Activated CD8-positive, alpha-beta memory T cell treated with anti-CD3 and anti-CD28 coated beads, Interleukin-2, amount 50 U/mL, for 1 hour (primary cell): ENCODE data around the gene APOL4.
A peak's percentile ranks its signal among the peaks of the same experiment; 100 is the strongest.
"Not testable (repeated sequence)": the region's sequence is repeated elsewhere in the genome, so short reads cannot be mapped to it uniquely, and the experiment has no call there.

ENCODE experiments used
- DNase-seq: peaks from one replicate; pipeline ENCODE4 v3.0.0-alpha.2; 2020; ENCODE audit errors: extremely low read depth

APOL4 gene

DNA sequence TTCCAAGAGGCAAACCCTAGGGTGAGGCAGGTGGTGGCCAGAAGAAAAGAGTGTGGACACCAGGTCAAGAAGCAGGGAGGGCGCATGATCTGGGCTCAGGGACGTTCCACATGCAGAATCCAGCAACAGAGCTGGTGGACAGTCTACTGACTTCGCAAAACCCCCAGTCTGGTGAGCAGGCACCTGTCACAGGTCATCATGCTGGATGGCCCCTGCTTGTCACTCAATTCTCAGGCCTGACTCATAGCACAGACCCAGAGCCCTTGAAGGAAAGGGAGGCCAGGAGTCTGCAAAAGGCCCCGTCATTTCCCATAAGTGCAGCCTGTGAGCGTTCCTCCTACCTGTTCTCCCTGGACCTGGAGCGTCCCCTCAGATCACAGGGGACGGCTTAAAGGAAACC lies 18.2 kb downstream of the APOL4 start:
- DNase-seq = no peak

DNA sequence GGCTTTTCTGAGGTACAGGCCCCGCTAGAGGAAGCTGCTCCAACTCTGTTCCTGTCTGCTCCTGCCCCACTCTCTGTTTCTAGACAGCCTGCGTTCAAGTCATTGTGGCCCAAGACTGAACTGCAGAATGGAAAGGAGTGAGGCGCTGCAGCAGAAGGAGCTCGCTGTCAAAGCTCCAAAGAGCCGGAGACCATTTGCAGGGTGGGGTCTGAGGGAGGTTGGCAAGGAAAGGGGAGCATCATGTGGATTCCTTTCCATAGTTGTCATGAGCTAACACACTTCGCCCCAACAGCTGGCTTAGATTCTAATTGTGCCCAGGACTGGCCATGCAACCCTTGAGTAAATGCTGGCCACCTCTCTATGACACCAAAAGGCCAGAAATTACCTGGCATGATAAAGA lies 18.8 kb downstream of the APOL4 start:
- DNase-seq = no peak

DNA sequence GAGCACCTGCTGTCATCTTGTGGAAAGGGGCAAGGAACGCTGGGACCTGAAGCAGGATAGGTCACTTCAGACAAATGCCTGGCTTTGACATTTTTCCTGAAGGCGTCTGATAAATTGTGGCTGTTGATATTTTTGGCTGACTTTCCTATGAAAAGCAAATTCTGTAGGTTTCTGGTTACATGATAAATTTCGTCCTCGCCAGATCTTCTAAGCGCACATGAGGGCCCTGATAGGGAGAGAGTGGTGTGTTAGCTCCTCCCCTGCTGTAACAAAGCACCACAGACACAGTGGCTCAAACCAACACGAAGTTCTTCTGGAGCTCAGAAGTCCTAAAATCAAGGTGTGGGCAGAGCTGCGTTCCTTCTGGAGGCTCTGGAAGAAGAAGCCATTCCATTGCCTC lies 19.6 kb downstream of the APOL4 start:
- DNase-seq = no peak

DNA sequence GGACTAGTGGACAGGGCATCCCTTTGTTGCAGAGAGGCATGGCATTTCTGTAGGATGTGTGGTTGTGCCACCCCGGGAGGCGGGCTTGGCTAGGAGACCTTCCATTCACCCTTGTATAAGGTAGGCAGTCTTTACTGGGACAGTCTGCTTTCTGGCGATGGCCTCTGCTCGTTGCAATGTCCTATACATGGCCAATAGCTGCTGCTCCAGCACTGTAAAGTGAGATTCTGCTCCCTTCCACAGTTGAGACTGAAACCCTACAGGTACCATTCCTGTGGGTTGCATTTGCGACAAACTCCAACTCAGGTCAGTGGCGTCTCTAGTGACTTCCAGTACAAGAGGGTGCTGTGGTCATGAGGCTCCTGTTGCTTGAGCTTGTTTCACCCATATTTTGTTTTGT lies 20.7 kb downstream of the APOL4 start:
- DNase-seq = no peak

DNA sequence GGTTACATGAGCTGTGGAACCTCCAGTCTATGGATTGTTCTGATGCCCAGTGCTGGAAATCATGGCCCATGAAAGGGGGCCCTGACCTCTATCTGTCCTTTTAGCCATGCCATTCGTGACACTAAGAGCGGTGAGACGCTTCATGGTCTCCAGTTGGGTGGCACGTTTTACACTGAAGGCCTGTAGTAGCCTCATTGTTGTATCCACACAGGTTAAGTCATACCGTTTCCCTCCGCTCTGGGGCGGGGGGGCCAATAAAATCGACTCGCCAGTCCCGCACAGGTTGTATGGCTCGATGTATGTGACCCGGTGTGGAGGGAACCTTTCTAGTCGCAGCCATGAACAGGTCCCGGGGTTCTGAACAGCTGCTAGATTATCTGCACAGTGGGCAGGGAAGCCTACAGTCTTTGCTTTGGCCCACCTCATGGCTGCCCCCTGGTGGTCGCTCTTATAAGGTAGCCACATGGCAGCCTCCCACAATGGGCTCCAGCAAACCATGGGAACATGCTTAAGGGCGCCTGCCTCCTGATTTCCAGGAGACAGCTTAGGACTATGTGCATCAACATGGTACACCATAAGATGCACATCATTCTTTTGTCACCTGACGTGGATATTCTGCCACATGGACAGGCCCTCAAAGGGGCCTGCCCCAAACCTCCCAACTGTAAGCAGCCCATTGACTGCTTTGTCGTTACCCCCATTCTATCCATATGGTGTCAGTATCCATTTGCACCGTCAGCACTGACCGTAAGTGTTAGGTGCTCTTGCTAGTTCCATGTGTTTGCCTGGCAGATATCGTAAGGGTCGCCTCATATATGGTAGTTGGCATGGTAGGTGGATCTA lies 21.4 kb downstream of the APOL4 start:
- peak; percentile 71 for DNase-seq

DNA sequence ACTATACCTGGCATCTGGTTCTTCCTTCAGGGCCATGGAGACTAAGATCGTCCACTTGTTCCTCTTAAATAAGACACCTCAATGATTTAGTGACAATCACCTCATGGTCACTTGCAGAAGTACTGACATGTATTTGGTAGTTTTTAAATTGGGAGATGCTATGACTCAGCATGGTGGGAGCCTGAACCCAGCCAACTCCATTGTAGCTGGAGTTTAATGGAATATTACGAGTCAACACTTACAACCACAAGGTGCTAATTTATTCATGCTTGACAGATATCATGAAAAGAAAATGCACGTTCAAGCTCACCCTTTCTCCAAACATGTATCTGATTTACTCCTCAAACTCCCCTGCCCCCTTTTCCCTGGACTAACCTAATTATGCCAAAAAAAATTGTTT lies 24.4 kb downstream of the APOL4 start:
- no peak for DNase-seq

DNA sequence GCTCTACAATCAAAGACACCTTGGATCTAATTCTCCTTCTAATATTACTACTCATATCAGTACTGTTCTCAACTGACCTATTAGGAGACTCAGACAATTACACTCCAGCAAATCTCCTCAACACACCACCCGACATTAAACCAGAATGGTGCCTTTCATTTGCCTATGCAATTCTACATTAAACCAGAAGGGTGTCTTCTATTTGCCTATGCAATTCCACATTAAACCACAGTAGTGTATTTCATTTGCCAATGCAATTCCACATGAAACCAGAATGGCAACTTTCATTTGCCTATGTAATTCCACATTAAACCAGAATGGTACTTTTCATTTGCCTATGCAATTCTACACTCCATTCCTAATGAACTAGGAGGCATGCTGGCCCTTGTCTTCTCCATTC lies 25.7 kb downstream of the APOL4 start:
- no peak for DNase-seq

DNA sequence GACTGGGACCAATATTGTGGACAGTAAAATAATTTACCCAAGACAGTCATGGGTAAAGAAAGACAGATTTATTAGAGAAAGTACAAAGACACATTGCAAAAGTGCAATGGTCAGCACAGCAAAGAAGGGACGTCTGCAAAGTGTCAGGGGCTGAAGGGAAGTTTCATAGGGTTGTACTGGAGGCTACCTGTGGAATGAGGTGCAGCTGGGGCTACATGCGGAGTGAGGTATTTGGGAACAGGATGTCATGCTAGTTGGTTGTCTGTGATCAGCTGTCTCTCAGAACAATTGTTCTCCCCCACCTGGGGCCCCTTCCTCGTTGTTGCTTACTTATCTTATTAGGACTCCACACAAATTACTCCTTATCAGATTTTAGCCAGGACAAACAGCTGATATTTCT lies 29.7 kb downstream of the APOL4 start:
- DNase-seq = no peak

DNA sequence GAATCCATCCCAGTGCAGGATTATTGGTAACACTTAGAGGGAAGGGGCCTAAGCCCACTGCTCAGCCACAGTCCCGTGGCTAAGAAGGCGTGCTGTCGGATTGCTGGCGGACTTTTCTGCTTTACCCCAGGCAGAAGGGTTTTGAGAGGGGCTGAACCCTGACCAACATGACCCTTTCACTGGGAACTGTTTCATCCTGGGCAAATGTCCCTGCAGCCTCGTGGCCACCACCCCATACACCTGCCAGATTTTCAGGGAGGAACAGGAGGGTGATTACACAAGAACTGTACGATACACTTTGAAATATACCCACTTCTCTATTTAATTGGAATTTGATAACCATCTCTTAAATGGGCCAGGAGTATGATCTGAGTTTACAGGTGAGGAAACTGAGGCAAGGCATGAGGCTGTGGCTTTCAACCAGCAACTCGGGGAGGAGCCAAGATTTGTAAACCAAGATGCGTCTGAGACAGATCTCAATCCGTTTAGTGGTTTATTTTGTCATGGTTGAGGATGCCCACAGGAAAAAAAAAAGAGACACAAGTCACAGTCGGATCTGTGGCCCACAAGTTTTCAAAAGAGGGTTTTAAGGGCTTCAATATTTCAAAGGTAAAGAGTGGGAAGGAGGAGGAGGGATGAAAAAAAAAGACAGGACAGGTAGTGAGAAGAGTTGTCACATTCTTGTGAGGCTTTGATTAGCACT lies 34.9 kb downstream of the APOL4 start:
- no peak for DNase-seq

DNA sequence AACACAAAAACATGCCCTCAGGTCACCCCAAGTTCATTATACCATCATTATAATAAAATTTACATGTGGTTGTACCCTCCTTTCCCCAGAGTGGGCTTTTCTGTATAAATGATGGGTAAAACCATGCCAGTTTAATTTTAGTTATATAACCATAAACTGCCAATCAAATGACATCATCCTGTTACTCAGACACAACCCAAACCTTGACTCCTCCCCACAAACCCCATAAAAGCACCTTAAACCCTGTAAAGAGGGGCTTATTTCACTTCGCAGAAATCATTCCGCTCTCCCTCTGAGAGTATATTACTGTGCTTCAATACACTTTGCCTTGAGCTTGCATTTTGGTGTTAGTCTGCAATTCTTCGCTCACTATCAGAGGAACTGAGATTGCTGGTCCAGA lies 35.5 kb downstream of the APOL4 start:
- no peak for DNase-seq

DNA sequence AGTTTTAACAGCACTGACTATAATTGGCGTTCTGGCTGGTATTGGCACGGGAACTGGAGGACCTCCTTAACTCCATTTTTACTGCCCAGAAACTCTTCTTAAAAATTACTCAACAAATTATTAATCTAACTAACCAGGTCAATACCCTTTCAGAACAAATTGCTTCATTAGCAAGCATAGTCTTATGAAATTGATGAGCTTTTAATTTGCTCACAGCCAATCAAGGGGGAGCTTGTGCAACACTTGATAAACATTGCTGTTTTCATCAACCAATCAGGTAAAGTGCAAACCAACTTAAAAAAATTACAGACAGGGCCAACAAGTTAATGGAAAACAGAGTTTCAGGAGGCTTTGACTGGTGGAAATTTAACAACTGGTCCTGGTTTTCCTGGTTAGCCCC lies 36.5 kb downstream of the APOL4 start:
- DNase-seq = no peak

DNA sequence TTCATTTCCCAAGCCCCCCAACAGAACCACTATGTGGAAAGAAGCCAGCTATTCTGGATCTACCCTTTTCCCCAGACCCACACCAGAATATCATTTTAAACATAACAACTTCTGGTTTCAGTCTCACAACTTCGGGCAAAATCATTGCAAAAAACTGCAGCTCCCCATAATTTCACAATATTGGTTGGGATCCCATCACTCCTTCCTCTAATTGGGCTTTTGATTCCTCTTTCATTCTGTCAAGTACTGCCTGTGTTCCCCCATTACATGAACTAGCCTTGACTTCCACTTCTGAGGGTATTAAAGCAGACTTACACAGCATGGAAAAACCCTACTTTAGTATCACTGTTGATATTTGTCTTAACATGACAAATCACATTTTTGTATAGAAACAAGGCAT lies 37.0 kb downstream of the APOL4 start:
- no peak for DNase-seq

DNA sequence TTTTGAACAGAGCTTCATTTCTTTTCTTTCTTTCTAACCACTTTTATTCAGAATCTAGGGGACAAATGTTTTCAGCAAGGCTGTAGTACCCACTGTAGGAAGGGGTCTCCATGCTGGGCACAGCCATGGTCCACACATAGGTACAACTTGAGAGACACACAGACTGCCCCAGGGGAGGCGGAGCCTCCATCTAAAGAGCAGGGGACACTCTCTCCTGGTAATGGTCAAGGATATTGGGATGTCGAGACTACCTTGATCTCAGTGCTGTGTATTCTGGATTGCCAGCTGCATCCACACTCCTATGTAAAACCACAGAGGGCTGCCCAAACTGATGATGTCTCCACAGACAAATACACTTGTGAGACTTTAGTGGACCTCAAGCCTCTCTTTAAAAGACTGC lies 38.1 kb downstream of the APOL4 start:
- no peak for DNase-seq

DNA sequence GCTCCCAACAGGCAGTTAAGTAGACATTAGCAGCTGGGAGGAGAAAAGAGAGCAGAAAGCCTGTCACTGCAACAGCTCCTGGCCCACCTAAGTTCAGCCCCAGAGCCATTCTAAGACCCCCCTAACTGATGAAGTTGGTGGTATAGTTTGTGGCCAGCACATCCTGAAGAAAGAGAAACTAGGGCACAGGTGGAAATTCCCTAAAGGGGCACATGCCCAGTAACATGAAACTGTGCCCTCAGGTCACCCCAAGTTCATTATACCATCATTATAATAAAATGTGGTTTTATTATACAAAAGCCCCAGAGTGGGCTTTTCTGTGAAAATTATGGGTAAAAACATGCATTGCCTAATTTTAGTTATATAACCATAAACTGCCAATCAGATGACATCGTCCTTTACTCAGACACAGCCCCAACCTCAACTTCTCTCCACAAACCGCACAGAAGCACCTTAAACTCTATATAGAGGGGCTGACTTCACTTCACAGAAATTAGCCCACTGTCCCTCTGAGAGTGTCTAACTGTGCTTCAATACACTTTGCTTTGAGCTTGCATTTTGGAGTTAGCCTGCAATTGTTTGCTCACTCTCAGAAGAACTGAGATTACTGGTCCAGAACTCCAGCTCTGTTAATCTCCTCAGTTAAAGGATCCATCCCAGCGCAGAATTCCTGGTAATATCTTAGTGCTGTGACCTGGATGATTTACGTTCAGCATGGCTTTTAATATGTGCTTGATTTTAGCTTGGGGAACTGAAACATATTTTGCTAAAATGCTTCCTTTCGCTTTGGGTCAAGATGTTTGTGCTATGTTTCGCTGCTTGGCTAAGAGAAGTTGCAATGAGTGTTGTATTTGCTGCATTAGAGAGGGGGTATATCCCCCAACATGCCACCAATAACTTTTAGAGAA lies 39.2 kb downstream of the APOL4 start:
- no peak for DNase-seq

DNA sequence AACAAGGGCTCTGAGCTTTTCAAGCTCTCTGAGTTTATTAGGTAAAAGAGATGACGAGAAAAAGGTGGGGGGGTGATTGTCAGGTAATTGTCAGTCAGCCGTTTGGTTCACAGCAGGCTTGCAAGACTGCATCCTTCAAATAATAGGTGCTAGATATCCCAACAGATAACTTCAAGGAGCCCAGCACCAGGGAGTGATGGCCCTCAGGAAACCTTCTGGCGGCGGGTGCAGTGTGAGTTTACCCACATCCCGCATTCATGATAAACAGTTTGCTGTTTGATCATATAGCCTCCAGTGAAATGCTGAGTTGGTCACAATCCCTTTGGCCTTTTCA lies 39.8 kb downstream of the APOL4 start:
- DNase-seq = not testable (repeated sequence)

DNA sequence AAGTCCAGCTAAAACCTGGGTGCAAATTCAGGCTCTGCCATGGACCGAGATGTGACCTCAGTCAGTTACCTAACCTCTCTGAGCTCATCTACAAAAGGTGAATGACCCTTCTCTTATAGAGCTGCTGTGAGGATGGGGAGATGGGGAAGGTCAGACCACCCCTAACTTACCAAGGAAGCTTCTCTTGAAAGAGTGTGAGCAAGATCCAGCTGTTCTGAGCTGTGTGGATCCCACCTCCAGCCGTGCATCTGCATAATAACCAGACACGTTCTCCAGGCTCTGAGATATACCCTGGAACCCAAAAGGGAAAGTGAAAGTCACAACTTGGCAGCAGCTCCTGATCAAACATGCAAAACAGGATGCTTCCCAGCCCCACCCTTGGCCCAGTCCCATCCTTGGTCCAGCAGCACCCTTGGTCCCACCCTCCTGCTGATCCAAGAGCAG lies 41.1 kb downstream of the APOL4 start, which contains the start of gene APOL3:
TSS of gene APOL3 (minus strand) at position 257 of the 444 bp plus-strand sequence. CDS start 11,700 bp downstream, outside the sequence.
- DNase-seq = no peak

DNA sequence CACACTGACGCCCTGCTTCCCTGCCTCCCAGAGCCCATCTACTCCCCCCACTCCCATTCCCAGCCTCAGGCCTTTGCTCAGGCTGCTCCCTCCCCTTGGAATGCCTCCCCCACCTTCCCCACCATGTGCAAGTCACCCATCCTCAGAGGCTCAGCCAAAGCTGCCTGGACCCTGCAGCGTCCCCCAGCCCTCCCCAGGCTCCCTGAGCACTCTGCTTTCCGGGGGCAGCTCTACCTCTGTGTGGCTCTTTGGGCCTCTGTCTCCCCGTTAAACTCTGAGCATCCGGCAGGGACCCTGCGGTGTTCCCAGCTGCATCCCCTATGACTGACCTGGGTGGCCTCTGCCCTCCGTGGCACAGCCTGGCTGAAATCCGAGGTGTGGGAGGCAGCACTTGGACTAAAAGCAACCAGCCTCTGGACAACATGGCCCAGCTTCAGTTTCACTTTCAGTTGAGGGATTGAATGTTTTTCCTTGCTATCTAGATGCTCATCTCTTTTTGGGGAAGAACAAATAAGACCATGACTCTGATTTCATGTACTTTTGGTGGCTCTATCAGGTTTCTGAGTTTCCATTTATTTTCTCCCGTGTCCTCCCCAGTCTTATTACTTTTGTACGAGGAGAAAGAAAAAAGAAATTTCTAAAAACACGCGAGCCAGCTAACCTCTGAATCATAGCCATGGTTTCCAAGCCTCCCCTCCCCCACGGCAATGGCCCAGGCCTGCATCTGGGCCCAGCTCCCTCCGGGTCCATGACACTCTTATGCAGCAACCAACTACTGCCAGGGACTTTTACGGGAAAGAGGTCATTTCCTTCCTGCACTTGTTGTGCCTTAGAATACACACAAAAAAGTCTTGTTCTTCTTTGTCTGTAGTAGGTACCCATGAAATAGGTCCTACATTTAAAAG lies 44.8 kb downstream of the APOL4 start:
- peak; percentile 59 for DNase-seq

DNA sequence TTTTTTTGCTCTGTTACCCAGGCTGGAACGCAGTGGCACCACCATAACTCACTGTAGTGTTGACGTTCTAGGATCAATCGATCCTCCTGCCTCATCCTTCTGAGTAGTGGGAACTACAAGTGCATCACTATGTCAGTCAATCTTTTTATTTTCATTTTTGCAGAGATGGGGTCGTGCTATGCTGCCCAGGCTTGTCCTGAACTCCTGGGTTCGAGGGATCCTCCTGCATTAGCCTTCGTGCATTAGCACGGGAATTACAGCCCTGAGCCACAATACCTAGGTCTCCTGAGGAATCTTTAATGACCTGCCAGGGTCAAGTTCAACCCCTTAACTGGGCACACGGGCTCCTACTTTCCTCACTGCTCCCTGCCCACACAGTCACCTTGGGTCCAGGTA lies 45.5 kb downstream of the APOL4 start:
- no peak for DNase-seq

DNA sequence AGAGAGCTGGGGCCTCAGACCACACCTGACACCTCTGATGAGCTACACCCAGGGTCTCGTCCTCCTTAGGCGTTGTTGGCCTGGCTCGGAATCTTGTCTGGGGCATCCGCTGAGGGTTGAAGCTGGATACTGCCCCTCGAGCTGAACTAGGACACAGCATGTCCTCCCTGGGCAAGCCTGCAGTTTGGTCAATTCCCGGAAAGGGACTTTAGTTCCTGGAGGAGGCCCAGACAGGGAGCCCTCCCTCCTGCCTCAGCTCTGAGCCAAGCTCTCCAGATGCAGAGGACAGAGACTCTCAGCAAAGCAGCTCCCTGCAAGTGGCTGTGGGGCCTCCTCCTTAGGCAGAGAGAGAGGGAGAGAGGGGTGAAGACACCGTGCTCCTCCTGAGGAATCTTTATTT lies 45.9 kb downstream of the APOL4 start:
- no peak for DNase-seq

DNA sequence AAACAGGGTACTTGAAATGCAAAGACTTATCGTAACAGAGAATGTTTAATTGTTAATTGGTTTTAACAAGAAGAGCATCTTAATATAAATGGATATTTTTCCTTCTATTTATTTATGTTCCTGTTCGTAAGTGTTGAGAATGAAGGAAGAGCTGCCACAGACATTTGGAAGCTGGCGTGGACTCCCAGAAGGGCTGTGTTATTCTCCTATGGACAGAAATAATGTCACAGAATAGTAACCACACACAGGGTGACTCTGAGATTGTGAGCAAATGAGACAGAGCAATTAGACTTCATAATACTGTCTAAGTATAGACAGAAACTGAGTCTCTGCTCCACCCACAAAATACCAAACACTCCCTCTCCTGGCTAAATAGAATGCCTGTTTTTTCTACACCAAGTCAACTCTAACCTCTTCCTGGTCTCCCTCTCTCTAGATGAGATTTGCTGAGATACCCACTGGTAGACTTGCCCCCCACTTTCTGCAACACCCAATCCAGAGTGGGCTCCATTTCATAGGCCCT lies 47.1 kb downstream of the APOL4 start:
- no peak for DNase-seq
